H9 (cell line): ENCODE data around the gene SRC. TPM values are rescaled to one million over a fixed set of nuclear protein-coding genes. Genes with fewer than 3 reads are reported as not detected.
A peak's percentile ranks its signal among the peaks of the same experiment; 100 is the strongest.

Experiments used
- DNase-seq: peaks from one replicate; pipeline ENCODE4 v3.0.0-alpha.2; 2017
- H2AFZ ChIP-seq: one replicate; pipeline ENCODE4 v1.6.1; 2013; ENCODE audit warnings: mild to moderate bottlenecking, low read length, control low read depth, moderate library complexity
- H2AK5ac ChIP-seq: 2 replicates; pipeline ENCODE4 v1.6.1; 2013; ENCODE audit warnings: low read length, control low read depth, mixed read lengths; ENCODE audit not compliant: insufficient read length
- H2BK120ac ChIP-seq: one replicate; pipeline ENCODE4 v1.6.1; 2013; ENCODE audit warnings: low read depth, mild to moderate bottlenecking, low read length, control low read depth, inconsistent platforms; ENCODE audit not compliant: poor library complexity, severe bottlenecking
- H2BK12ac ChIP-seq: 2 replicates; pipeline ENCODE4 v1.6.1; 2013; ENCODE audit warnings: low read length, control low read depth, mixed read lengths, low read depth; ENCODE audit not compliant: insufficient read length
- H2BK15ac ChIP-seq: 2 replicates; pipeline ENCODE4 v1.6.1; 2013; ENCODE audit warnings: low read depth, low read length, control low read depth
- H2BK20ac ChIP-seq: one replicate; pipeline ENCODE4 v1.6.1; 2013; ENCODE audit warnings: low read depth, mild to moderate bottlenecking, low read length, control low read depth, inconsistent platforms; ENCODE audit not compliant: poor library complexity, severe bottlenecking
- H2BK5ac ChIP-seq: 2 replicates; pipeline ENCODE4 v1.6.1; 2013; ENCODE audit warnings: low read length, control low read depth, mixed read lengths; ENCODE audit not compliant: insufficient read length
- H3K14ac ChIP-seq: 2 replicates; pipeline ENCODE4 v1.6.1; 2013; ENCODE audit warnings: low read length, control low read depth; ENCODE audit not compliant: insufficient read depth
- H3K18ac ChIP-seq: 2 replicates; pipeline ENCODE4 v1.6.1; 2013; ENCODE audit warnings: low read depth, mild to moderate bottlenecking, mixed read lengths, low read length, control low read depth; ENCODE audit not compliant: insufficient read length
- H3K23ac ChIP-seq: 2 replicates; pipeline ENCODE4 v1.6.1; 2013; ENCODE audit warnings: low read length, control low read depth, mixed read lengths, low read depth; ENCODE audit not compliant: insufficient read length
- H3K23me2 ChIP-seq: 2 replicates; pipeline ENCODE4 v1.6.1; 2013; ENCODE audit warnings: low read depth, mild to moderate bottlenecking, mixed read lengths, low read length, control low read depth; ENCODE audit not compliant: insufficient read length, poor library complexity, severe bottlenecking
- H3K27ac ChIP-seq: 2 replicates; pipeline ENCODE4 v1.5.1; 2013; ENCODE audit warnings: low read length, control low read depth, mixed read lengths, low read depth; ENCODE audit not compliant: insufficient read length
- H3K27me3 ChIP-seq: 2 replicates; pipeline ENCODE4 v1.6.1; 2013; ENCODE audit warnings: low read length, control low read depth, inconsistent platforms; ENCODE audit not compliant: insufficient read depth
- H3K4ac ChIP-seq: 2 replicates; pipeline ENCODE4 v1.6.1; 2013; ENCODE audit warnings: low read depth, mild to moderate bottlenecking, control low read depth, inconsistent platforms, low read length, moderate library complexity
- H3K4me1 ChIP-seq: 2 replicates; pipeline ENCODE4 v1.6.1; 2013; ENCODE audit warnings: low read length, control low read depth, inconsistent platforms; ENCODE audit not compliant: insufficient read depth
- H3K4me2 ChIP-seq: 2 replicates; pipeline ENCODE4 v1.6.1; 2013; ENCODE audit warnings: low read length, control low read depth, mixed read lengths; ENCODE audit not compliant: insufficient read length, insufficient read depth
- H3K56ac ChIP-seq: 2 replicates; pipeline ENCODE4 v1.6.1; 2013; ENCODE audit warnings: low read depth, mild to moderate bottlenecking, mixed read lengths, low read length, control low read depth; ENCODE audit not compliant: insufficient read length
- H3K79me1 ChIP-seq: 2 replicates; pipeline ENCODE4 v1.6.1; 2013; ENCODE audit warnings: low read depth, mild to moderate bottlenecking, moderate library complexity, low read length, control low read depth, inconsistent platforms; ENCODE audit not compliant: insufficient read depth, poor library complexity, severe bottlenecking
- H3K79me2 ChIP-seq: 2 replicates; pipeline ENCODE4 v1.6.1; 2013; ENCODE audit warnings: low read length, control low read depth, inconsistent platforms; ENCODE audit not compliant: insufficient read depth
- H3K9ac ChIP-seq: 2 replicates; pipeline ENCODE4 v1.6.1; 2013; ENCODE audit warnings: low read length, control low read depth, mixed read lengths; ENCODE audit not compliant: insufficient read length; ENCODE audit errors: extremely low read depth
- H3K9me3 ChIP-seq: one replicate; pipeline ENCODE4 v1.6.1; 2013; ENCODE audit warnings: low read depth, low read length, inconsistent platforms; ENCODE audit not compliant: control insufficient read depth
- H3T11ph ChIP-seq: one replicate; pipeline ENCODE4 v1.6.1; 2013; ENCODE audit warnings: mild to moderate bottlenecking, low read length, control low read depth, inconsistent platforms
- H4K20me1 ChIP-seq: one replicate; pipeline ENCODE4 v1.6.1; 2013; ENCODE audit not compliant: control insufficient read depth, insufficient read length, insufficient read depth
- H4K5ac ChIP-seq: 2 replicates; pipeline ENCODE4 v1.6.1; 2013; ENCODE audit warnings: low read depth, mild to moderate bottlenecking, mixed read lengths, low read length, control low read depth; ENCODE audit not compliant: insufficient read length
- H4K8ac ChIP-seq: replicated peaks from 2 replicates; pipeline ENCODE4 v1.6.1; 2013; ENCODE audit warnings: low read length, control low read depth, mixed read lengths, low read depth; ENCODE audit not compliant: insufficient read length
- H4K91ac ChIP-seq: 2 replicates; pipeline ENCODE4 v1.6.1; 2013; ENCODE audit warnings: low read depth, mild to moderate bottlenecking, moderate library complexity, mixed read lengths, low read length, control low read depth; ENCODE audit not compliant: insufficient read length
- H3K27ac Mint-ChIP-seq, 3 experiments: 2 replicates in 2 of 3; 3 replicates in 1 of 3; pipeline ENCODE4 v1.8.0; 2020 to 2021; ENCODE audit warnings: mixed read lengths in 3 of 3, mild to moderate bottlenecking in 1 of 3, moderate library complexity in 1 of 3
- H3K27me3 Mint-ChIP-seq: 2 replicates; pipeline ENCODE4 v1.8.0; 2021; ENCODE audit warnings: low read depth, mild to moderate bottlenecking, moderate library complexity, mixed read lengths
- H3K36me3 Mint-ChIP-seq, 3 experiments: 2 replicates in 2 of 3; 3 replicates in 1 of 3; pipeline ENCODE4 v1.8.0; 2020 to 2021; ENCODE audit warnings: low read depth in 3 of 3, mixed read lengths in 3 of 3; ENCODE audit not compliant: insufficient read depth in 1 of 3
- H3K4me1 Mint-ChIP-seq, 2 experiments: 2 replicates each; pipeline ENCODE4 v1.8.0; 2020; ENCODE audit warnings: mixed read lengths in 2 of 2
- H3K4me3 Mint-ChIP-seq, 2 experiments: 2 replicates in 1 of 2; 3 replicates in 1 of 2; pipeline ENCODE4 v1.8.0; 2020 to 2021; ENCODE audit warnings: mild to moderate bottlenecking in 2 of 2, mixed read lengths in 2 of 2, moderate library complexity in 1 of 2
- H3K9me3 Mint-ChIP-seq, 2 experiments: 2 replicates in 1 of 2; 3 replicates in 1 of 2; pipeline ENCODE4 v1.8.0; 2020; ENCODE audit warnings: mild to moderate bottlenecking in 2 of 2, mixed read lengths in 2 of 2, moderate library complexity in 1 of 2
- whole genome bisulfite sequencing: extraction: QIAGEN DNeasy Blood & Tissue Kit; methylation state at CpG from one replicate; pipeline ENCODE4 v1.1.7; 2013; ENCODE audit warnings: missing lambda C conversion rate, low lambda C conversion rate, mixed read lengths; ENCODE audit not compliant: insufficient read length; ENCODE audit errors: extremely low coverage; 5-methylcytosine and 5-hydroxymethylcytosine counted together
- total RNA-seq: library from RNA; stranded (reverse); gene quantifications from 2 replicates; pipeline ENCODE4 v1.2.1, GENCODE V29; 2021
- TF ChIP-seq, protein P1 (sequence below): fragments of 200-600 bp; sonication (generic); conservative IDR thresholded peaks from 3 replicates; pipeline ENCODE4 v1.8.0; 2021; ENCODE audit warnings: antibody characterized with exemption, mild to moderate bottlenecking

SRC gene
- total RNA-seq, 1 experiment from 2014 or later = 44.5 TPM

DNA sequence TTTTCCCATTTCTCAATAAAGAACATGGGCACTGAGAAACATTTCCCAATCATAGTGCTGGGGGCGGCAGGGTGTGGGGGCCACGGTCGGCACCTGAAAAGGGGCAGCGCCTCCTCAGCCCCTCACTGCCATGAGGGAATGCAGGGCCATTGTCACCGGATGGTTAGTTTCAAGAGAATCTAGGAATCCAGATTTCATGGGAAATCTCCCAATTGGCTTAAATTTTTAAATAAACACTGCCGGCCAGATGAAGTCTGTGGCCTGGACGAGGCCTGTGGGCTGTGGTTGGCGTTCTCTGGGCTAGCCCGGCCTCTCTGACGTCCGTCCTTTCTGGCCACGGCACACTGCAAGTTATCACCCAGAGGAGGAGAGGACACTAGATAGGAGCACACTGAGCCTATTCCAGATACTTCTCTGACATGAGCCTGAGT, 30.9 kb upstream of the SRC start:
- no peaks in the 10 kb centered on the region for H4K20me1 ChIP-seq
- no peak overlapping the region for H4K5ac ChIP-seq
- no peak overlapping the region for H3K23ac ChIP-seq
- no peak overlapping the region for H3K56ac ChIP-seq
- no peak overlapping the region for H2BK12ac ChIP-seq
- H3K18ac ChIP-seq = peak overlapping the region; percentile 36
- TF ChIP-seq, protein P1, sequence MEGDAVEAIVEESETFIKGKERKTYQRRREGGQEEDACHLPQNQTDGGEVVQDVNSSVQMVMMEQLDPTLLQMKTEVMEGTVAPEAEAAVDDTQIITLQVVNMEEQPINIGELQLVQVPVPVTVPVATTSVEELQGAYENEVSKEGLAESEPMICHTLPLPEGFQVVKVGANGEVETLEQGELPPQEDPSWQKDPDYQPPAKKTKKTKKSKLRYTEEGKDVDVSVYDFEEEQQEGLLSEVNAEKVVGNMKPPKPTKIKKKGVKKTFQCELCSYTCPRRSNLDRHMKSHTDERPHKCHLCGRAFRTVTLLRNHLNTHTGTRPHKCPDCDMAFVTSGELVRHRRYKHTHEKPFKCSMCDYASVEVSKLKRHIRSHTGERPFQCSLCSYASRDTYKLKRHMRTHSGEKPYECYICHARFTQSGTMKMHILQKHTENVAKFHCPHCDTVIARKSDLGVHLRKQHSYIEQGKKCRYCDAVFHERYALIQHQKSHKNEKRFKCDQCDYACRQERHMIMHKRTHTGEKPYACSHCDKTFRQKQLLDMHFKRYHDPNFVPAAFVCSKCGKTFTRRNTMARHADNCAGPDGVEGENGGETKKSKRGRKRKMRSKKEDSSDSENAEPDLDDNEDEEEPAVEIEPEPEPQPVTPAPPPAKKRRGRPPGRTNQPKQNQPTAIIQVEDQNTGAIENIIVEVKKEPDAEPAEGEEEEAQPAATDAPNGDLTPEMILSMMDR = no peak
- no peak overlapping the region for H4K8ac ChIP-seq
- Mint-ChIP-seq H3K4me3 (no peak overlapping the region), H3K27ac (peak overlapping the region; percentile 27 to 87 (median 54)), H3K36me3 (peaks cover 4 to 25% (median 24%) of the 10 kb centered on the region in 3 experiments; a peak in 5 of 7 replicates), H3K9me3 (no peaks in the 10 kb centered on the region), H3K4me1 (peaks cover 57 to 69% of the 10 kb centered on the region in 2 experiments), H3K27me3 (no peaks in the 10 kb centered on the region; the same call in 1 of the 2 replicates)
- no peak overlapping the region for H2BK15ac ChIP-seq
- H3K79me1 ChIP-seq = no peaks in the 10 kb centered on the region
- DNase-seq = no peak
- H3T11ph ChIP-seq = no peak overlapping the region
- H2BK5ac ChIP-seq = no peak overlapping the region
- no peak overlapping the region for H3K14ac ChIP-seq
- no peak overlapping the region for H3K4me2 ChIP-seq
- no peak overlapping the region for H2BK120ac ChIP-seq
- H2BK20ac ChIP-seq = no peak overlapping the region
- H3K79me2 ChIP-seq = no peaks in the 10 kb centered on the region; the same call in 1 of the 2 replicates
- H2AFZ ChIP-seq = no peak overlapping the region
- H3K27me3 ChIP-seq = no peaks in the 10 kb centered on the region
- no peak overlapping the region for H3K27ac ChIP-seq
- peaks cover 9% of the 10 kb centered on the region; the same call in 1 of the 2 replicates for H3K4me1 ChIP-seq
- H4K91ac ChIP-seq = no peak overlapping the region
- no peaks in the 10 kb centered on the region for H3K9me3 ChIP-seq
- no peak overlapping the region for H3K9ac ChIP-seq
- no peaks in the 10 kb centered on the region for H3K23me2 ChIP-seq
- no peak overlapping the region for H3K4ac ChIP-seq
- H2AK5ac ChIP-seq = no peak overlapping the region
- no CpG with 5 or more reads among the region's 12 CpGs for WGBS
